B cell (primary cell): Measurements from ENCODE around the gene SELENON. TPM values are rescaled to one million over a fixed set of nuclear protein-coding genes. Genes with fewer than 3 reads are reported as not detected.

Experiments used
- ATAC-seq: fragments of 200-7000 bp; cut with Tn5 transposase; one replicate; pipeline ENCODE4 v1.10.0; 2021; ENCODE audit warnings: low read depth, mild to moderate bottlenecking, moderate number of reproducible peaks, moderate library complexity
- CTCF ChIA-PET: fragments of 350-600 bp; sonication (Branson Sonifier 250); formaldehyde crosslinking; loops from one replicate; lab custom pipeline; 2021; ENCODE audit warnings: antibody characterized with exemption, inconsistent platforms; lab: Charles Lee
- POLR2A ChIA-PET: fragments of 350-600 bp; sonication (Branson Sonifier 250); formaldehyde crosslinking; loops from one replicate; lab custom pipeline; 2021; ENCODE audit warnings: antibody characterized with exemption; lab: Charles Lee
- DNase-seq: peaks from one replicate; pipeline ENCODE4 v3.0.0; 2013
- H2AFZ ChIP-seq: 2 replicates; pipeline ENCODE4 v1.6.1; 2012; ENCODE audit warnings: mild to moderate bottlenecking, low read depth, low read length; ENCODE audit not compliant: insufficient read depth, poor library complexity, severe bottlenecking
- H3K27ac ChIP-seq, 2 donors: 1 replicate in 1 of 2; 2 replicates in 1 of 2; pipeline ENCODE4 v1.5.1; 2012 to 2013; ENCODE audit warnings: low read length in 2 of 2, mild to moderate bottlenecking in 2 of 2, moderate library complexity in 1 of 2
- H3K27me3 ChIP-seq, 4 experiments: fragments of 200-600 bp in 1 of 4; sonication (generic) in 1 of 4; replicated peaks in 1 of 4; 1 replicate in 2 of 4; 2 replicates in 2 of 4; pipeline versions ENCODE4 v1.6.1 to v1.7.0; 2013 to 2016; ENCODE audit warnings: low read length in 3 of 4, mild to moderate bottlenecking in 2 of 4, mixed read lengths in 1 of 4, moderate library complexity in 1 of 4; ENCODE audit not compliant: insufficient read depth in 4 of 4, control insufficient read depth in 3 of 4; ENCODE audit errors: control extremely low read depth in 1 of 4
- H3K36me3 ChIP-seq, 2 experiments: replicated peaks in 1 of 2; 1 replicate in 1 of 2; 2 replicates in 1 of 2; pipeline versions ENCODE4 v1.6.1 to v1.7.1; 2013; ENCODE audit warnings: low read length in 1 of 2; ENCODE audit not compliant: insufficient read depth in 2 of 2, control insufficient read depth in 1 of 2; ENCODE audit errors: control extremely low read depth in 1 of 2, extremely low read depth in 1 of 2
- H3K4me1 ChIP-seq, 2 donors: fragments of 200-600 bp in 1 of 2; sonication (generic) in 1 of 2; 1 replicate in 1 of 2; 2 replicates in 1 of 2; pipeline versions ENCODE4 v1.5.1 to v1.6.1; 2013 to 2017; ENCODE audit warnings: low read length in 2 of 2; ENCODE audit not compliant: control insufficient read depth in 2 of 2, insufficient read depth in 2 of 2
- H3K4me2 ChIP-seq: replicated peaks from 2 replicates; pipeline ENCODE3; 2012; ENCODE audit warnings: mild to moderate bottlenecking, low read depth, low read length; ENCODE audit not compliant: poor library complexity, severe bottlenecking
- H3K4me3 ChIP-seq, 5 experiments: fragments of 200-600 bp in 1 of 5; sonication (generic) in 1 of 5; 1 replicate in 3 of 5; 2 replicates in 2 of 5; pipeline versions ENCODE4 v1.5.1 to v1.7.0; 2011 to 2016; ENCODE audit warnings: low read length in 4 of 5, mild to moderate bottlenecking in 4 of 5, low read depth in 2 of 5, control low read depth in 1 of 5, moderate library complexity in 1 of 5; ENCODE audit not compliant: insufficient read depth in 1 of 5; ENCODE audit errors: control extremely low read depth in 1 of 5, extremely low read depth in 1 of 5
- H3K79me2 ChIP-seq: fragments of 200-600 bp; sonication (generic); one replicate; pipeline ENCODE4 v1.6.0; 2016; ENCODE audit warnings: low read length; ENCODE audit not compliant: control insufficient read depth, insufficient read depth
- H3K9ac ChIP-seq: fragments of 200-600 bp; sonication (generic); 2 replicates; pipeline ENCODE4 v1.6.1; 2017; ENCODE audit warnings: mild to moderate bottlenecking, low read length, moderate library complexity
- H3K9me3 ChIP-seq, 3 donors: one replicate each; pipeline versions ENCODE4 v1.6.1 to v1.7.1; 2013; ENCODE audit warnings: low read length in 2 of 3; ENCODE audit not compliant: control insufficient read depth in 2 of 3, insufficient read depth in 1 of 3; ENCODE audit errors: control extremely low read depth in 1 of 3
- H4K20me1 ChIP-seq: 2 replicates; pipeline ENCODE4 v1.6.0; 2012; ENCODE audit warnings: mild to moderate bottlenecking, low read length; ENCODE audit not compliant: insufficient read depth, control insufficient read depth, poor library complexity, severe bottlenecking
- H3K27ac Mint-ChIP-seq: one replicate; pipeline ENCODE4 v1.8.0; 2021; ENCODE audit warnings: mixed read lengths
- H3K27me3 Mint-ChIP-seq: one replicate; pipeline ENCODE4 v1.8.0; 2021; ENCODE audit warnings: mixed read lengths
- H3K4me1 Mint-ChIP-seq: one replicate; pipeline ENCODE4 v1.8.0; 2021; ENCODE audit warnings: mixed read lengths
- H3K4me3 Mint-ChIP-seq: one replicate; pipeline ENCODE4 v1.8.0; 2021; ENCODE audit warnings: mixed read lengths
- H3K9me3 Mint-ChIP-seq: one replicate; pipeline ENCODE4 v1.8.0; 2022; ENCODE audit warnings: mixed read lengths; ENCODE audit not compliant: insufficient read depth
- EZH2 ChIP-seq: IDR thresholded peaks from 2 replicates; pipeline ENCODE4 v1.6.1; 2012; ENCODE audit warnings: borderline replicate concordance, low read depth, mild to moderate bottlenecking, moderate library complexity, low read length; ENCODE audit not compliant: insufficient read depth, poor library complexity, severe bottlenecking
- WGBS: methylation state at CpG from one replicate; pipeline ENCODE4 v1.1.5; 2013; ENCODE audit warnings: missing lambda C conversion rate; ENCODE audit not compliant: insufficient coverage; 5-methylcytosine and 5-hydroxymethylcytosine counted together
- intact Hi-C: fragments of 100-400 bp; cut with micrococcal nuclease; formaldehyde crosslinking; loops from one replicate; pipeline ENCODE4 v1.10.0; 2022
- polyA plus RNA-seq: library from polyadenylated mRNA; depleted of rRNA; stranded (reverse); fragments of >200 nt; gene quantifications from 2 replicates; pipeline ENCODE4 v1.2.3, GENCODE V29; 2012
- total RNA-seq, 2 donors: library from RNA; stranded (reverse); fragments of 120-200 nt in 1 of 2; gene quantifications; 1 replicate in 1 of 2; 2 replicates in 1 of 2; pipeline versions ENCODE4 v1.2.3 to v1.2.4, GENCODE V29; 2013 to 2022
- TF ChIP-seq, protein P1 (sequence below): fragments of 200-600 bp; IDR thresholded peaks from one replicate; pipeline ENCODE4 v1.8.0; 2022; ENCODE audit warnings: antibody characterized with exemption, mild to moderate bottlenecking

Gene SELENON
- total and polyA plus RNA-seq, 2 donors (not counting 1 experiment from before 2014, with no cell fraction given): 10.9 to 16.5 TPM

DNA sequence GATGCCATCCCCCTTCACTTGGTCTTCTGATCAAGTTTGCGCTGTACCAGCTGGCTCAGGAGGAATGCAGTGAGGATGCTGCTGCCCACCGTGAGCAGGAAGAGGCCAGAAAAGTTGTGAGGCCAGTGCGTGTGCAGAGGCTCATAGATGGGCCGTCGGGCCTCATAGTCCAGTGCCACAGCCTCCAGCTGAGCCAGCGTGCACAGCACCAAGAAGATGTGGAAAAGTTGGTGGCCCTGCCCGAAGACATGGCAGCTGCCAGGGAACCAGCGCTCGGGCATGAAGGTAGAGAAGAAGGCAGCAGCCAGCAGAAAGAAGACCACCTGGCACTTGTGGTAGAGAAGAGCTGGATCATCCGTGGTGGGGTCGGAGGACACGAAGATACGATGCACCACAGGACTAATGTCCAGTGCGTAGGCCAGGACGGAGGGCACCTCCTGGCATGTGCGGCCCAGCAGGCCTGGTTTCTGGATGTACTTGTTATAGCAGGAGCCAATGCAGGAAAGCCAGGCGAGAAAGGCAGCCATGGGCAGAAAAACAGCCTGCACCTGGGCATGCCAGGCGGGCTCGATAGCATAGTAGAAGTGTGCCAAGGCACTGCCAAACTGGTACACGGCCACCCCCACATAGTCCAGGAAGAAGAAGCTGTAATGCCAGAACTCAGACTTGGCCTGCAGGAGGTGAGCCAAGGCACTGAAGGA is 62.9 kb downstream of the SELENON start:
- TF ChIP-seq EZH2: no peak
- TF ChIP-seq, protein P1, sequence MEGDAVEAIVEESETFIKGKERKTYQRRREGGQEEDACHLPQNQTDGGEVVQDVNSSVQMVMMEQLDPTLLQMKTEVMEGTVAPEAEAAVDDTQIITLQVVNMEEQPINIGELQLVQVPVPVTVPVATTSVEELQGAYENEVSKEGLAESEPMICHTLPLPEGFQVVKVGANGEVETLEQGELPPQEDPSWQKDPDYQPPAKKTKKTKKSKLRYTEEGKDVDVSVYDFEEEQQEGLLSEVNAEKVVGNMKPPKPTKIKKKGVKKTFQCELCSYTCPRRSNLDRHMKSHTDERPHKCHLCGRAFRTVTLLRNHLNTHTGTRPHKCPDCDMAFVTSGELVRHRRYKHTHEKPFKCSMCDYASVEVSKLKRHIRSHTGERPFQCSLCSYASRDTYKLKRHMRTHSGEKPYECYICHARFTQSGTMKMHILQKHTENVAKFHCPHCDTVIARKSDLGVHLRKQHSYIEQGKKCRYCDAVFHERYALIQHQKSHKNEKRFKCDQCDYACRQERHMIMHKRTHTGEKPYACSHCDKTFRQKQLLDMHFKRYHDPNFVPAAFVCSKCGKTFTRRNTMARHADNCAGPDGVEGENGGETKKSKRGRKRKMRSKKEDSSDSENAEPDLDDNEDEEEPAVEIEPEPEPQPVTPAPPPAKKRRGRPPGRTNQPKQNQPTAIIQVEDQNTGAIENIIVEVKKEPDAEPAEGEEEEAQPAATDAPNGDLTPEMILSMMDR: no peak
- no peaks in the 10 kb centered on the region for H3K27me3 Mint-ChIP-seq
- ATAC-seq: no peak
- POLR2A ChIA-PET: no interaction called here
- peak overlapping the region; percentile 63 for H3K27ac Mint-ChIP-seq
- WGBS: 99% methylated on average over 20 of the region's 20 CpGs
- no peak overlapping the region for H2AFZ ChIP-seq
- no peak overlapping the region for H3K27ac ChIP-seq
- CTCF ChIA-PET: interaction anchor here (0.9 kb wide), 1 partner anchor 32 kb away, joined by 3 read pairs; no protein-coding TSS in a partner anchor
- H3K4me3 ChIP-seq: no peak overlapping the region
- H3K9me3 Mint-ChIP-seq: no peaks in the 10 kb centered on the region
- H4K20me1 ChIP-seq: no peaks in the 10 kb centered on the region
- H3K4me1 ChIP-seq: peaks cover 22 to 30% of the 10 kb centered on the region in 2 donors
- no peak for DNase-seq
- H3K4me3 Mint-ChIP-seq: no peak overlapping the region
- no peak overlapping the region for H3K9ac ChIP-seq
- H3K9me3 ChIP-seq: peaks cover 0 to 4% (median 0%) of the 10 kb centered on the region in 3 donors
- no peaks in the 10 kb centered on the region for H3K27me3 ChIP-seq
- no peaks in the 10 kb centered on the region for H3K79me2 ChIP-seq
- no peak overlapping the region for H3K4me2 ChIP-seq
- H3K4me1 Mint-ChIP-seq: peaks cover 26% of the 10 kb centered on the region
- intact Hi-C loops: no loop called here
- H3K36me3 ChIP-seq: no peaks in the 10 kb centered on the region
